Measurements from ENCODE around the gene CAST.
A peak's percentile ranks its signal among the peaks of the same experiment; 100 is the strongest.
"Not testable (repeated sequence)": the region's sequence is repeated elsewhere in the genome, so short reads cannot be mapped to it uniquely, and the experiment has no call there.

Gene CAST, protein sequence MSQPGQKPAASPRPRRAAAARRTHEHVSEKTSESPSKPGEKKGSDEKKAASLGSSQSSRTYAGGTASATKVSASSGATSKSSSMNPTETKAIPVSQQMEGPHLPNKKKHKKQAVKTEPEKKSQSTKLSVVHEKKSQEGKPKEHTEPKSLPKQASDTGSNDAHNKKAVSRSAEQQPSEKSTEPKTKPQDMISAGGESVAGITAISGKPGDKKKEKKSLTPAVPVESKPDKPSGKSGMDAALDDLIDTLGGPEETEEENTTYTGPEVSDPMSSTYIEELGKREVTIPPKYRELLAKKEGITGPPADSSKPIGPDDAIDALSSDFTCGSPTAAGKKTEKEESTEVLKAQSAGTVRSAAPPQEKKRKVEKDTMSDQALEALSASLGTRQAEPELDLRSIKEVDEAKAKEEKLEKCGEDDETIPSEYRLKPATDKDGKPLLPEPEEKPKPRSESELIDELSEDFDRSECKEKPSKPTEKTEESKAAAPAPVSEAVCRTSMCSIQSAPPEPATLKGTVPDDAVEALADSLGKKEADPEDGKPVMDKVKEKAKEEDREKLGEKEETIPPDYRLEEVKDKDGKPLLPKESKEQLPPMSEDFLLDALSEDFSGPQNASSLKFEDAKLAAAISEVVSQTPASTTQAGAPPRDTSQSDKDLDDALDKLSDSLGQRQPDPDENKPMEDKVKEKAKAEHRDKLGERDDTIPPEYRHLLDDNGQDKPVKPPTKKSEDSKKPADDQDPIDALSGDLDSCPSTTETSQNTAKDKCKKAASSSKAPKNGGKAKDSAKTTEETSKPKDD

DNA sequence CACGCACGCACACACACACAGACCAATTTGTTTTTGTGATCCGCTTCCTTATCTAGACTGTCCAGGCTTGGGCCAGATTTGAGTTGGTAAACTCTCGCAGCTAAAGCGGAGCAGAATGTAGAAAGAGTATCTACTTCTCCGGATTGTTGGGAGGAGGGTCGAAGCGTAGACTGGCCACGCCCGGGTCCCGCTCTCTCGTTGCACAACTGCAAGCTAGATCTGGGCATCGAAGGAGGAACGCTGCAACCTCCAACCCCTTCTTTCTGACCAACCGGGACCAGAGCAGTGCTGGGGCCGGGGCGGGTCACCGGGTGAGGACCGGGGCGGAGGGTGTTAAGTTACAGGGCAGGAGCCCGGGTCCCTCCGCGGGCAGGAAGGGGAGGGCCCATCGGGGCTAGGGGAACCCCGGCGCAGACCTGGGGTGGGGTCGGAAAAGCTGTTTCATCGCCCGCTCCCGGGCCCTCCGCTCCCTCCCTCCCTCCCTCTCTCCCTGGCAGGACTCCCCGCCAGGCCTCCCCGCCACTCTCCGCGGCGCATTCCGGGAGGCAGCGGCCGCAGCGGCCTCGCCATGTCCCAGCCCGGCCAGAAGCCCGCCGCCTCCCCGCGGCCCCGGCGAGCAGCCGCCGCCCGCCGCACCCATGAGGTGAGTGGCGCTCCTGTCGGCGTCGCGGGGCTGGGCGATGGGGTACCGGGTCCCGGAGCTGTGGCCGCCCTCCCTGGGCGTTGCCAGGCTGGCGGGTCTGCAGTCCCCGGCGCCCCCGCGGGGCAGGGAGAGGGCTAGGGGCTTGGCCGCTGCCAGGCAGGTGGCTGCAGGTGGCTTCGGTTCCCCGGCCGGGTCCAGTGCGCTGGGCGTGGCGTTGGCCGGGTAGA, at the start of gene CAST:
Gene CAST (plus strand): TSS at position 522 of the 870 bp plus-strand sequence. CDS start 47 bp downstream, at position 569.
- DNase-seq, result peak; percentile 84

DNA sequence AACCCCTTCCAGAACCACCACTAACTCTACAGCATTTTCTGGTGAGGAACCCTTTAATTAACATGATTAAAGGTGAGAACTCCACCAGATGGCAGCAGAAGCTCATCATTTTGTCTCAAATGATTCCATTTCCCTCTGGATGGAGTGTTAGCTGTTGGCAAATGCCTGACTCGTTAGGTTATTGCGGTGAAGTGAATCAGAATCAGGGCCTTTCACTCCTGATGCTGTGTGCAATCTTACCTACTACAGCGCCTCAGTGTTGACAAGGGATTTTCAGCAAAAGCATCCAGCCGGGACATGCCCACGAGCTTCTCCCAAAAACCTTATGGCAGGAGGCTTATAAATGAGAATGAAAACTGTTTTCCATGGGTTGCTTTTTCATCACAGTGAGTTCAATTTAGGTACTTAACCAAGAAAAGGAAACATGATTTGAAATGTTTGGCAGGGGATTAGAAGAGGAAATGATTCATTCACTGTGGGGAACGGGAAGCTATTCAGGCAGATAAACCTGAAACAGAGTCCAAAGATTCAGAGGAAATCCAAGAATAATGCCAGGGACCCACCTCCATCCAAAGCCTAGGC, 48.0 kb upstream of the CAST start:
- DNase-seq, result peak; percentile 29

DNA sequence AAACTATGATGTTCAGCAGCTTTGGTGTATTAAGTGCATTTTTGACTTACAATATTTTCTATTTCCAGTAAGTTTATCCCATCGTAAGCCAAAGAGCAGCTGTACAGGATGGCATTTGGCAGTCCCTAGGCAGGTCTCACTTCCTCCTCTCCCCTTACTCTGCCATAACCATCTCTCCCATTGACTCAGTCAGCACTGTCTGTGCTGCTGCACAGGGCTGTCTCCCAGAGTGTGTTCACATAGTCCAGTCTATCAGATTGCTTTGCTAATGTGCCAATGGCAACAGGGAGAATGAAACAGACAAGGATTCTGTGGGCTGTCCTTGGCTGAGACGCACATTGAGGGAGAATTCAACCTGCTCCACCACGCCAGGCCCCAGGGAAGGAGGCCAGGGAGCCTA, 47.0 kb upstream of the CAST start:
- DNase-seq, result no peak

DNA sequence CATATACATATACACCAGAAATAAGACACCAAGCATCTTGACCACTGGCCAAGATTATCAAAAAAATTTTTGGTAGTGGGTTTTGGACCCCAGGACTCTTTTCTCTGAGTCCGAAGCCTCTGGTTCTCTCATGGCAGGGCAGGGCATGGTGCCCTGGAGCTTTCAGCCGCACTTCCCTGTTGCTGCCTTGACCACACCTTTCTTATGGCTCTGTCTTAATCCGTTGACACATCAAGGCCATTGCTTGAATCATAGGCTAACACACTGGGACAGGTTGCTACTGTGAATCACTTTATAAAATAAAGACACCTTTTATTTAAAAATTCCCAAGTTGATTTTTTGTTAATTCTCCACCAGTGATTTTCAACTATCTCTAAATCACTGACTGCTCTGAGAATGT, 45.4 kb upstream of the CAST start:
- DNase-seq, result no peak

DNA sequence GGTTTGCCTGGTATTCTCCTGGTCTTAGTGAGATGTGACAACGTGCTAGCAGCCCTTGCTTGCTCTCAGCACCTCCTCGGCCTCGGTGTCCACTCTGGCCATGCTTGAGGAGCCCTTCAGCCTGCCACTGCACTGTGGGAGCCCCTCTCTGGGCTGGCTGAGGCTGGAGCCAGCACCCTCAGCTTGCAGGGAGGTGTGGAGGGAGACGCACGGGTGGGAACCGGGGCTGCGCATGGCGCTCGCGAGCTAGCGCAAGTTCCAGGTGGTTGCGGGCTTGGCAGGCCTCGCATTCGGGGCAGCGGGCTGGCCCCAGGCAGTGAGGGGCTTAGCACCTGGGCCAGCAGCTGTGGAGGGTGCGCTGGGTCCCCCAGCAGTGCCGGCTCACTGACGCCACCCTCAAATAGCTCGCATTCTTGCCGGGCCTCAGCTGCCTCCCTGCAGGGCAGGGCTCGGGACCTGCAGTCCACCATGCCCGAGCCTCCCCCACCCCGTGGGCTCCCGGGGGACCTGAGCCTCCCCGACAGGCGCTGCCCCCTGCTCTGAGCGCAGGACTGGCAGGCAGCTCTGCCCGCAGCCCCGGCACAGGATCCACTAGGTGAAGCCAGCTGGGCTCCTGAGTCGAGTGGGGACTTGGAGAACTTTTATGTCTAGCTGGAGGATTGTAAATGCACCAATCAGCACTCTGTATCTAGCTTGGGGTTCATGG, 43.7 kb upstream of the CAST start:
- not testable (repeated sequence) for DNase-seq

DNA sequence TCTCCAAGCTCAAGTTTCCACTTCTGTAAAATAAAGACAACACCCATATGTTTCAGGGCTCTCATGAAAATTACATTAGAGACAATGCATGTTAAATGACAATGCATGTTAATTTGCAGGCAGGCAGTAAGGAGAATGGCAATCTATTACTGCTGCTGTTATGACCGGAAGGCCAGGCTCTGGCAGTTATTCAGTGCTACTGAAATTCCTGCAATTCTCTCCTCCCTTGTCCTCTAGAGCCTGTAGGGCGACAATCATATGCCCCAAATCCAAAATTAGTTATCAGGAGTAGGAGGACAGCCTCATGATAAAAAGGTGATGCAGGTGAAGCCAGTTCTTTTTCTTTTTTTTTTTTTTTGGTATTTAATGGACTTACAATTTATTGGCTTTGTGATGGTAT, 42.2 kb upstream of the CAST start:
- no peak for DNase-seq

DNA sequence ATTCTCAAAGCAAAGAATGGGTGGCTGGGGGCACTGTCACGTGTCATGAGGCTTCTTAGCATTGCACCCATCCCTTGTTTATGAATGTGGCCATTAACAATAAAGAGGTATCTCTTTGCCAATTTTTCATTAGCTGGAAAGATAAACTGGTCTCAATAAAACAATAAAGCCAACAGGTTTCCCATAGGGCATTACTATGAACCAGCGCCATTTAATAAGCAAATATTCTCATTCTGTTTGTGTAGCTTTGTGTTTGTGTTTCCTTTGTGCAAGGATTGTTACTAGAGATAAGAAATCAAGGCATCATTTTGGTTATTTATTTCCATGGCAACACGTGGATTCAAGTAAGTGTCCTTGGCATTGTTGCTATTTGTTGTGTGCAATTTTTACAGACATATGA, 37.6 kb upstream of the CAST start:
- DNase-seq, result no peak

DNA sequence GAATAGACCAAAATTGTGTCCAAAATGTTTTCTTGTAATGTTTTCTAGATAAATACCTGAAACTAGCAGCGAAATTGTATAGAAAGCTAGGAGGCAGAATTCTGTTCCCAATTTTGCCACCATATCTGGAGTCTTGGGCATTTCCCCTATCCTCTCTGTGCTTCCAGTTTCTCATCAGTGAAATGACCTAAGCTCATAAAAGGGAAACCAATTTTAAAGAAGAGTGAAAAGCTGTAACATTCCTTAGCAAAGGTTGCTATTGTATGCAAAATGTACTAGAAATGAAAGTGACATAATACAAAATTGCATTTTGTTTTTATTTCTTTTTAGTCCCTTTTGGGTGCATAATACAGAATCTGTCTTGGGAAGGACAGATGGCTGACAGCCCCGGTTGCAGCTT, 36.8 kb upstream of the CAST start:
- no peak for DNase-seq

DNA sequence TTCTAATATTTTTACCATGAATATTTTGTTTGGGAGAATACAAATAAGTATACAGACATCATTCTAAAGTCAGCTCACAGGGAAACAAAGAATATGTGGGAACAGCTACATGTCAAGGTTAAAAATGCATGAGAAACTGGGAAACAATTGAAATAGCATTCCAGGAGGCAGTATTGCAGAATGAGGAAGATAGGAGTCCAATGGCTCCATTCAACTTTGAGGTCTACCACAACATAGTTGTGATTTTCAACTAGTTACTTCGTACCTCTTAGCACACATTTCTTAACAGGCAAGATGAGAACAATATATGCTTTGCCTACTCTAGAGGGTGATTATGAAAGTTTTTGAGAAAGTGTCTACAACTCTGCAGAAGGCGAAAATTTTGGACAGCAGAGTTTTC, 35.2 kb upstream of the CAST start:
- DNase-seq, result no peak

DNA sequence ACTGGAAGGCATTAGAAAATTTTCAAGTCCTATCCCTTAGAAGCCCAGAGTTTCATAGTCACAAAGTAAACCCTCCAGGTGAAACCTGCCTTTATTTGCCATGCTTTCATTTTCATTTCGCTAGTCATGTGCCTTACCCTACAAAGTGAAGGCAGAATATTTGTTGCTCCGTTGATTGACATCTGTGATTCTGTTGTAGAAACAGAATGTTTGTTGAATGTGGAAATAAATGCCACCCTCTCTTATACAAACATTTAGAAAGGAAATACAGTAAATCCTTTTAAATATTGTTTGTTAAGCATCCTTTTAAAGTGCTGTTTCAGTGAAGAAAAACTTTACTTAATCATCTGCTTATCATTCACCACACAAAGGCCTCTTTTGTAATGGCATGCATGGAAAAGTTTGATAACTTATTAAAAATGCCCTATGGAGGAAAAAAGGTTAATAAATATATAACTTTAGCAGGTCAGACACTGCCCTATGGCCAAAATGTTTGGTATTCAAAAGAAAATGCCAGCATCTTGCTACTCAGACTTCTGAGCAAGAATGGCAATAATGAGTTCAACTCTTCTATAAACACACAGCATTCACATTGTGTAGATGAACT, 34.3 kb upstream of the CAST start:
- DNase-seq, result no peak

DNA sequence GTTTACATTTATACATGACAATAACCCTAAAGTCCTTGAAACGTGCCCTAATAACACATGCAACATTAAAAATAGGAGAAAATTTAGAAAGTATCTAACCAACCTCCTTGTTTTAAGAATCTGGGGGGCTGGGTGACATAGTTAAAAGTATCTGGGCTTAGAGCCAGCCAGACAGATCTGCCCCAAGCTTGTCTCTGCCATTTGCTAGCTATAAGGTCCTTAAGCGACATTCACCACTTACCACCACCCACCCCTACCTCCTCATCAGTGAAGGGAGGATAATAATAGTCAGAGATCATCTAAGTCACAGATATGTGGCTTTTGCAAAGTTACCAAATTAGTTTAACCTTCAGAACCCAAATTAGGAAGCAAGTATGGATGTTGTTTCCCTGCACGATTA, 33.8 kb upstream of the CAST start:
- DNase-seq, result no peak

DNA sequence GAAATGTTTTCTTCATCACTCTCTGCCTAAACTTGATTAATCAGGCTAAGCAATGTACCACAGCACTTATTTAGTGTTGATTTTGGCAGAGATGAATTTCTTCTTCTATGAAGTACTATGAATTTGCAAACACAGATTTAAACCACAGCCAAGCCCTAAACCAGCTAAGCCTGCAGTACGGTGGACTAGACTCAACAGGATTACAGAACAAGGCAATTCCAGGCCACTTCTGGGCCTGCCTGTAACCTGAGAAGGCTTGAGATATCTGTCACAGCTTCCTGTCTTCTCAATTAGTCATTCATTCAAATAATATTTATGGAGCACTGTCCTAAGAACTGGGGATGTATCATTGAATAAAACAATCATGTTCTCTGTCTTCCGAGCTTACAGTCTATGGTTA, 32.4 kb upstream of the CAST start:
- no peak for DNase-seq

DNA sequence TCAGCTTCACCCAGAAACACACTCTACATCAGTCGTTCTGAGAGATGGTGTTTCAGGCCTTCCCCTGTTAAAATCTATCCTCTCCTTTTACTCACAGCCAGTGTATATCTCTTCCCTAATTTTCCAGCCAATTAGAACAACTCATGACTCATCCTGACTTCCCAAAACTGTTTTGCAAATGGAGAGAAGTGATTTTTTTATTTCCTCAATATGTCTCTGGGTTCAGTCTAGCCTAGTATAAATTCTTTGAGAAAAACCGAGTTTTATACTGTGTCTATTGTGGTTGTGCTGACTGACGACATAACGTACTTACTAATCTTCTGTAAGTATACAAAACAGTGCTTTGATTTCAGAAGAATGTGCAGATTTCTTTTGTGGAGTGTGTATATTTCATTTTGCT, 28.4 kb upstream of the CAST start:
- DNase-seq, result no peak

DNA sequence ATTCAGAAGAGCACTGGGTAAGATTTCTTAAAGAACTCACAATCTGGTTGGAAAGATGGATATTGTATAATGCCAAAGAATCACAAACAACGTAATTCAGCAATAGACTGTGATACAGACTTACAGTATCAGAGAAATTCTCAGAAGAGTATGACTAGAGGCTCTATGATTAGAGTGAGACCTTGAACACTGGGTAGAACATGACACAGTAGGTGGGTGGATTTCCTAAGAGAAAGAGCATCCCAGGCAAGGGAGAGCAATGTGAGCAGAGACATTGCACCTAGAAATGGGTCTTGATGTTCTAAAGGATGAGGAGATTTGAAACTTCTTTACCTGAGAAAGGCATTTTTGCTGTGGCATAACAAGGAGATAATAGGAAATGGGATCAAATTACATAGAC, 27.3 kb upstream of the CAST start:
- no peak for DNase-seq

DNA sequence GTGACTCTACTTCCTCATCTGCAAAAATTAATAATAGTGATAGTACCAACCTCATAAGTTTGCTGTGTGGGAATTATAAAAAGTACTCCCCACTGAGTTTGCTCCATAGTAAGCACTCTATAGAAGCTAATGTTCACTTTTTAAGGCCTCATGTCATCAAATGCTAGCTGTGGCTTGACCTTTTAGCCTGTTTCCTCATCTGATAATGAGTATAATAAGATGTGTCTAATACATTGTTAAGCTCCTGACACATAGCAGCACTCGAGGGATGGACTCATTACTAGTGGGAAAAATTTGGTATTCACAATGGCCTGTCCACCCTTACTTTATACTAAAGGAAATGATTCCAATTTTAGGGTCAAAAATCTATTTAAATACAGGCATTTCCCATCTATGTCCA, 26.1 kb upstream of the CAST start:
- no peak for DNase-seq

DNA sequence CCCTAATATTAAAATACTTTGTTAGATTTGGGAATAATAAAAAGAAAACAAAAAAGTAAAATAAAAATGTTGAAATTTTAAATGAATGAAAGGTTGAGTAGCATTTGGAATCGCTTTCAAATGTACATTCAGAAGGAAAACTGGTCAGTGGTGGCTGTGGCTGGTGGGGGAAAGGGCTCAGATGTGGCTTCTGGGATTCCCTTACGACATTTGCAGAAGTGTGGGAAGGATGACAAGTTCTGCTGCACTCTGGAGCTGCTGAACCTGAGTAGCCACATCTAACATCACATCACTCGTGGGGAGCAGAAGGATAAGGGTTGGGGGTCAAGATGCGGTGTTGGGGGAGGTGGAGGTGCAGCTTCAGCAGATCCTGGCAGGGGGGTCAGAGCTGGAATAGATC, 25.6 kb upstream of the CAST start:
- no peak for DNase-seq

DNA sequence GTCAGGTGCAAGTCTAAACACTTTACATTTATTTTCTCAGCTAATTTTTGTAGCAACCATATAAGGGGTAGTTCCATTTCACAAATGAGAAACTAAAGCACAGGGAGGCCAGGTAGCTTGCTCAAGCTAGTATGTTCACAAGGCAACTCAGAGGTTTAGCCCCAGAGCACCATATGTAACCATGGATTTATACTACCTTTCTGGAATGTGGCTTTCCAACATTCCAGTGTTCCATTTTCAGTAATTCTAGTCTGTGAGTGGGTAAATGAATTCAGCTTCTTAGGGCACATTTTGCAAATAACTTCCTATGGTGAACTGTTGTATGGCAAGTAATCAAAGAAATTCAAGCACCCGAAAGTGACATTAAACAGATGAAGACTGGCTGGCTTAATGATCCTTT, 25.0 kb upstream of the CAST start:
- DNase-seq, result no peak

DNA sequence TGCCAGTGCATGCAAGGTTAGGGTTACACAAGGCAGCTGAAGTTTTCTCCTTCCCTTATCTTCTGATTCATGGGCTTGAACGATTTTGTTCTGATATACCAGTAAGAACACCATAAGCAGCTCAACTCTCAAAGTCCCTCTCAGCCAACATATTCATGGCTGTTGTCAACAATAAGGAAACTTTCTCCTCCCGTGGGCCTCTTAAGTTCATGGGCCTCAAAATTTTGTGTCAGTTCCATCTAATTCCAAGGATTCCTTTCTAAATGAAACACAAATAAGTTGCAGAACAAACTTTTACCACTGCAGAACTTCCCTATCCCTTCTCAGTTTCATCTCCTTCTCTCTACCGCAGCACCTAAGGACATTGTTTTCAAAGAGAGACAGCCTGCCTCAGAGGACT, 23.6 kb upstream of the CAST start:
- DNase-seq, result no peak

DNA sequence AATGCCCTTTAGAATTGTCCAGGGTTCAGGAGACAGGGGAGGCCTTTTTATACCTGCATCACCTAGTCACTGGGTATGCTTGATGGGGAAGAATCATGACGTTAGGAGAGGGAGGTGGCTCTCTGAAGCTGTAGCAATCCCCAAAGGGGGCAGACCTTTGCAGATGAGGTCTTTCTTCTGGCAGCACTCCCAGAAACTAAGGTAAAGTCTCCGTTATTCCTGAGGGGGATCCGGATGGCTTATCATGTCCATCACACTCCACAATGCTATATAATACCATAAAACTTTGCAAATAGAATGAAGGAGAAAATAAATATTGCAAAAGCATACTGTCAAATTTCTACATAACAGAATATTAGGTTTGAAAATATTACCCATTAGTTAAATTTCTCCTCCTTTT, 21.5 kb upstream of the CAST start:
- DNase-seq, result no peak

DNA sequence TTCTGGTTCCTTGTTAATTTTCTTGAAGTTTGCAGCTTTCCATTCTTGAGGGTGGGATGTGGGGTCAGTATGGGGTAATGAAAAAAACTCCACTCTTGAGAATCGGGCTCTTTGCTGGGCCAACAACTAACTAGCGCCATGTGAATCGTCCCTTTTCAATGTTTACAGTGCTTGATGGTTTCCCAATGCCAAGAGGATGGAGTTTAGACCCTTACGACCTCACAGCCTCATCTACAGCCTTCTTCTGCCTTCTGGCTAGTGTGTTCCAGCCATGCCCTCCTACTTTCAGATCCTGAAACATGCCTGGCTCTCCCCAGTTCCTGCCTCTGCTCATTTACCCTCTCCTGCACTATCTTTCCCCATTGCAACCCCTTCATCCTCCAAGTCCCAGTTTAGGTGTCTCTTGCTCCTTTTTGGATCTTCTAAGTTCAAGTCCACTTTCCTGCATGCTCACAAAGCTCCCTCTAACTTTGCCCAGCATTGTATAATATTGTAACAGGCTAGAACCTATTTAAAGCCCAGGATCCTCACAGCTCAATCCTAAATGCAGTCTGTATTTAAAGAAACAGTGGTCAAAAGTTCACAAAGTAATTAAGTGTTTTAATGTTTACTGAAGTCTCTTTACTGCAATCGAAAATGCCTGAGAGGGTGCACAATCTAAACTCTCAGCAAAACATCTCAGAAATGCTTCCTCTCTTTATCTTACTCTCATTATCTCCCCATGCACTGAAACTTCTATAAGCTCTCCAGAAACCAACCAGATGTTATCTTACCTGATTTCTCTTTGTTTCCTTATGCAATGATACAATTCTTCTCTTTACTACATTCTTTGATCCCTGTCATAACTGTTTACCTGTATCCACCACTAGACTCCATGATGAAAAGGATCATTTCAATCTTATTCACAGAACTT, 20.6 kb upstream of the CAST start:
- DNase-seq, result no peak

DNA sequence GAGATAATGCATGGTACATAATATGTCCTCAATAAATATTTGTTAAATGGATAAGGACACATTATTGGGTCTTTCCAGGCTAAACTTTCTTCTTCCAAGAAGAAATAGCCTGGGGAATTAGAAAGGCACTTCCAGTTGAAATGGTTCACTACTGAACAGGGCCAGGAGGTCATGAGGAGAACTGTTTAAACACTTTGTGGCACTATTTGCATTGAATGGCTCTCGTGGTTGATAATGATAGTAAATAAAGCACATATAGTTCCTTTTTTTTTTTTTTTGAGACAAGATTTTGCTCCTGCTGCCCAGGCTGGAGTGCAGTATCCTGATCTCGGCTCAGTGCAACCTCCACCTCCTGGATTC, 19.9 kb upstream of the CAST start:
- no peak for DNase-seq
